CD1c-positive myeloid dendritic cell (primary cell): Measurements from ENCODE around the gene TMEM109.
"Not testable (repeated sequence)": the region's sequence is repeated elsewhere in the genome, so short reads cannot be mapped to it uniquely, and the experiment has no call there.

ENCODE experiments used
- DNase-seq: peaks from one replicate; pipeline ENCODE4 v3.0.0-alpha.2; 2016; ENCODE audit errors: extremely low spot score

The TMEM109 gene

GRCh38 chr11:60878245-60879101, 35.5 kb upstream of the TMEM109 start:
- no peak for DNase-seq

GRCh38 chr11:60879104-60879503, 34.9 kb upstream of the TMEM109 start:
- no peak for DNase-seq

- no peak for DNase-seq
Observed at GRCh38 chr11:60879971-60880588, 33.9 kb upstream of the TMEM109 start.

- DNase-seq = no peak
Observed at GRCh38 chr11:60880643-60881282, 33.2 kb upstream of the TMEM109 start.

- DNase-seq = peak; percentile 47
Observed at GRCh38 chr11:60887556-60887955, 26.4 kb upstream of the TMEM109 start.

- DNase-seq = no peak
Observed at GRCh38 chr11:60889869-60890311, 24.1 kb upstream of the TMEM109 start.

GRCh38 chr11:60890696-60891095, 23.3 kb upstream of the TMEM109 start:
- DNase-seq = no peak

GRCh38 chr11:60891103-60891741, 22.7 kb upstream of the TMEM109 start:
- DNase-seq = no peak

- peak; percentile 49 for DNase-seq
Observed at GRCh38 chr11:60895687-60896086, 18.3 kb upstream of the TMEM109 start.

GRCh38 chr11:60897496-60897895, 16.5 kb upstream of the TMEM109 start:
- no peak for DNase-seq

- DNase-seq = peak; percentile 76
Observed at GRCh38 chr11:60899046-60899936, 14.7 kb upstream of the TMEM109 start.

- DNase-seq = no peak
Observed at GRCh38 chr11:60899977-60900376, 14.0 kb upstream of the TMEM109 start.

- no peak for DNase-seq
Observed at GRCh38 chr11:60900673-60901404, 13.1 kb upstream of the TMEM109 start.

GRCh38 chr11:60902625-60903024, 11.3 kb upstream of the TMEM109 start:
- no peak for DNase-seq

- DNase-seq = no peak
Observed at GRCh38 chr11:60905047-60905446, 8.9 kb upstream of the TMEM109 start.

- no peak for DNase-seq
Observed at GRCh38 chr11:60905551-60906113, 8.3 kb upstream of the TMEM109 start.

GRCh38 chr11:60906132-60906972, 7.6 kb upstream of the TMEM109 start, which contains the start of gene PRPF19:
TSS of gene PRPF19 (minus strand) at chr11:60906585. CDS start at chr11:60906382, 203 bp downstream.
- DNase-seq = peak; percentile 100

- no peak for DNase-seq
Observed at GRCh38 chr11:60908803-60909202, 5.2 kb upstream of the TMEM109 start.

GRCh38 chr11:60909680-60910280, 4.2 kb upstream of the TMEM109 start:
- not testable (repeated sequence) for DNase-seq
